GM23338 (cell line): ENCODE measurements around the gene EMILIN2.

Experiments
- CREB1 ChIP-seq: fragments of 250-450 bp; sonication (Bioruptor Pico); IDR thresholded peaks from 2 replicates; pipeline ENCODE4 v1.5.0; 2020; ENCODE audit warnings: low read depth, mild to moderate bottlenecking, moderate library complexity
- CTCF ChIP-seq, 2 experiments: fragments of 200-600 bp in 1 of 2; sonication (generic) in 1 of 2; conservative IDR thresholded peaks; 2 replicates each; pipeline versions ENCODE4 v1.5.1 to v1.6.1; 2016 to 2017; ENCODE audit warnings: antibody characterized with exemption in 2 of 2, low read depth in 2 of 2, mild to moderate bottlenecking in 2 of 2, moderate library complexity in 1 of 2
- REST ChIP-seq: IDR thresholded peaks from one replicate; pipeline ENCODE4 v1.6.1; 2018; ENCODE audit warnings: antibody characterized with exemption; ENCODE audit not compliant: unreplicated experiment
- ZNF331 ChIP-seq: fragments of 250-450 bp; sonication (Bioruptor Pico); IDR thresholded peaks from 2 replicates; pipeline ENCODE4 v1.5.0; 2020; ENCODE audit warnings: low read depth, mild to moderate bottlenecking, moderate library complexity

DNA sequence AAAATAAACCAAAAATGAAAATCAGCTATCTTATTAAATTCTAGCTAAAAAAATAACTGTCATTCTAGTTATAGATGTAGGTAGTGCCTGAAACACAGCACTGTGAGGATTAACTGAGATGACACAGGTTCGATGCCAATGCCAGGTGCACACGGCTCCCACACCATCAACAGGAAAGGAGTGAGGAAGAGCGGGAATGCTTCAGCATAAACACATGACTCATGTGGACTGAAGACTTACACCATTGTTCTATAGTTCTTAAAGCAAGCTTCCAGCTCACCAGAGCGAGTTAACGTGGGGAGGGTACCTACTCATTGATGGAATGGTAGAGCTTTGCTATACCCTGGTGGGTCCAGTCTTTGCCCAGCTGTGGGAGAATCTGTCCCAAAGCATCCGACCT is 76.7 kb downstream of the EMILIN2 start:
- TF ChIP-seq CTCF (conservative IDR thresholded peaks at IDR 0.05; ENCODE audit: low read depth in 2 of 2) (no peak), ZNF331 (CRISPR knock-in tag) (no peak), REST (no peak), CREB1 (no peak)
